K562 (cell line): ENCODE results near the gene C1QTNF5.

Experiments
- GATAD2A ChIP-seq: fragments of 450-650 bp; IDR thresholded peaks from 2 replicates; pipeline ENCODE4 v1.6.1; 2017
- MEIS2 ChIP-seq: fragments of 450-650 bp; IDR thresholded peaks from 2 replicates; pipeline ENCODE4 v1.6.1; 2014; ENCODE audit warnings: mild to moderate bottlenecking; ENCODE audit not compliant: partially characterized antibody
- PHF8 ChIP-seq: fragments of 200-600 bp; sonication (generic); IDR thresholded peaks from 2 replicates; pipeline ENCODE4 v1.6.1; 2012; ENCODE audit warnings: mixed run types, mild to moderate bottlenecking, inconsistent platforms, low read length, moderate library complexity, borderline replicate concordance
- TBP ChIP-seq: optimal IDR thresholded peaks from 2 replicates; pipeline ENCODE3; 2011; ENCODE audit warnings: low read depth, low read length, improper control_type of control experiment
- ZNF830 ChIP-seq: fragments of 250-450 bp; sonication (Bioruptor Pico); IDR thresholded peaks from 2 replicates; pipeline ENCODE4 v1.5.0; 2021; ENCODE audit warnings: mild to moderate bottlenecking
- TF ChIP-seq, protein P1 (sequence below), 3 experiments: IDR thresholded peaks in 2 of 3; conservative IDR thresholded peaks in 1 of 3; 2 replicates each; pipeline ENCODE4 v1.5.1; 2011 to 2012; ENCODE audit warnings: low read length in 3 of 3, mild to moderate bottlenecking in 3 of 3, control low read depth in 2 of 3, improper control_type of control experiment in 1 of 3, inconsistent platforms in 1 of 3, low read depth in 1 of 3, mixed read lengths in 1 of 3, moderate library complexity in 1 of 3; ENCODE audit not compliant: insufficient read depth in 2 of 3

DNA sequence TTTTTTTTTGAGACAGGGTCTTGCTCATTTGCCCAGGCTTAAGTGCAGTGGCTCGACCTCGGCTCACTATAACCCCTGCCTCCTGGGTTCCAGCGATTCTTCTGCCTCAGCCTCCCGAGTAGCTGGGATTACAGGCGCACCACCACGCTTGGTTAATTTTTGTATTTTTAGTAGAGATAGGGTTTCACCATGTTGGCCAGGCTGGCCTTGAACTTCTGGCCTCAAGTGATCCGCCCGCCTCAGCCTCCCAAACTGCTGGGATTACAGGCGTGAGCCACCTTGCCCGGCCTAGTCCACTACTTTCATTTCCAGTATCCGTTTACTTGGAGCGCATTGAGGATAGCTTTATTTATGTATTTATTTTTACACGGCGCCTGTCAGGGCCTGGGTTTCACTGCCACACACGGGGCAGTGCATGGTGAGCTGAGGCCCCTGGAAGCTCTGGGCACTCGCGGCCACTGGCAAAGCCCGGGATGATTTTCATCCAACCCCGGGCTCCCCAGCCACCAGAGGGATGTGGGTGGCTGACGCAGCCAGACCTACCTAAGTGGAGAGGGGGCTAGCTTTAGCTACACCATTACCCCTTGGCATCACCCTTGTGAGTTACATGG, 17.7 kb downstream of the C1QTNF5 start:
- TF ChIP-seq TBP: no peak
- TF ChIP-seq GATAD2A: no peak
- no peak for TF ChIP-seq ZNF830 (CRISPR knock-in tag)
- no peak for TF ChIP-seq MEIS2
- TF ChIP-seq PHF8: no peak
- TF ChIP-seq, protein P1, sequence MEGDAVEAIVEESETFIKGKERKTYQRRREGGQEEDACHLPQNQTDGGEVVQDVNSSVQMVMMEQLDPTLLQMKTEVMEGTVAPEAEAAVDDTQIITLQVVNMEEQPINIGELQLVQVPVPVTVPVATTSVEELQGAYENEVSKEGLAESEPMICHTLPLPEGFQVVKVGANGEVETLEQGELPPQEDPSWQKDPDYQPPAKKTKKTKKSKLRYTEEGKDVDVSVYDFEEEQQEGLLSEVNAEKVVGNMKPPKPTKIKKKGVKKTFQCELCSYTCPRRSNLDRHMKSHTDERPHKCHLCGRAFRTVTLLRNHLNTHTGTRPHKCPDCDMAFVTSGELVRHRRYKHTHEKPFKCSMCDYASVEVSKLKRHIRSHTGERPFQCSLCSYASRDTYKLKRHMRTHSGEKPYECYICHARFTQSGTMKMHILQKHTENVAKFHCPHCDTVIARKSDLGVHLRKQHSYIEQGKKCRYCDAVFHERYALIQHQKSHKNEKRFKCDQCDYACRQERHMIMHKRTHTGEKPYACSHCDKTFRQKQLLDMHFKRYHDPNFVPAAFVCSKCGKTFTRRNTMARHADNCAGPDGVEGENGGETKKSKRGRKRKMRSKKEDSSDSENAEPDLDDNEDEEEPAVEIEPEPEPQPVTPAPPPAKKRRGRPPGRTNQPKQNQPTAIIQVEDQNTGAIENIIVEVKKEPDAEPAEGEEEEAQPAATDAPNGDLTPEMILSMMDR (IDR thresholded peaks at IDR 0.05 in 2 of 3, conservative IDR thresholded peaks at IDR 0.05 in 1 of 3; ENCODE audit: insufficient read depth in 2 of 3, low read depth in 1 of 3, low read length in 3 of 3): no peak
